WERI-Rb-1 (cell line): ENCODE results near the gene ROCK2.

Experiments used
- DNase-seq: peaks from one replicate; pipeline ENCODE4 v3.0.0-alpha.2; 2020
- H3K27ac ChIP-seq: fragments of 250-450 bp; sonication (Bioruptor Pico); 2 replicates; pipeline ENCODE4 v1.5.1; 2020; ENCODE audit warnings: mild to moderate bottlenecking, moderate library complexity
- H3K27me3 ChIP-seq: fragments of 250-450 bp; sonication (Bioruptor Pico); 2 replicates; pipeline ENCODE4 v1.5.1; 2021; ENCODE audit warnings: mild to moderate bottlenecking, low read depth, moderate library complexity; ENCODE audit not compliant: insufficient read depth, severe bottlenecking
- H3K36me3 ChIP-seq: fragments of 250-450 bp; sonication (Bioruptor Pico); 2 replicates; pipeline ENCODE4 v1.5.1; 2020; ENCODE audit warnings: mild to moderate bottlenecking, moderate library complexity
- H3K4me3 ChIP-seq: 2 replicates; pipeline ENCODE4 v1.5.1; 2011; ENCODE audit warnings: low read depth, mild to moderate bottlenecking, control low read depth, low read length
- H3K9me3 ChIP-seq: fragments of 250-450 bp; sonication (Bioruptor Pico); 2 replicates; pipeline ENCODE4 v1.5.1; 2021; ENCODE audit warnings: mild to moderate bottlenecking, moderate library complexity; ENCODE audit not compliant: severe bottlenecking
- TF ChIP-seq, protein P1 (sequence below): IDR thresholded peaks from 2 replicates; pipeline ENCODE4 v1.5.1; 2011; ENCODE audit warnings: low read depth, mild to moderate bottlenecking, control low read depth, inconsistent platforms, low read length

The ROCK2 gene

DNA sequence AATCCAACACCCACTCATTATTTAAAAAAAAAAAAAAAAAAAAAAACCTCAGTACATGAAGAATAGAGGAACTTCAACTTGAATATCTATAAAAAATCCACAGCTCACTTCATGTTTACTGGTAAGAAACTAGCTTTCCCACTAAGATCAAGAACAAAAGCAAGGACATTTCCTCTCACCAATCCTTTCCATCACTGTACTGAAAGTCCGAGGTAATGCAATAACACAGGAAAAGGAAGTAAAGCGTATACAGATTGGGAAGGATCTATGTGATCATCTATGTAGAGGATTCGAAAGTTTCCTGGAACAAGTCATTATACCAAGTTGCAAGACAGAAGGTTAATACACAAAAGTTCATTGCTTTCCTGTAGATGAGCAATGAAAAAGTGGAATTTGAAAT is 63.2 kb downstream of the ROCK2 start:
- TF ChIP-seq, protein P1, sequence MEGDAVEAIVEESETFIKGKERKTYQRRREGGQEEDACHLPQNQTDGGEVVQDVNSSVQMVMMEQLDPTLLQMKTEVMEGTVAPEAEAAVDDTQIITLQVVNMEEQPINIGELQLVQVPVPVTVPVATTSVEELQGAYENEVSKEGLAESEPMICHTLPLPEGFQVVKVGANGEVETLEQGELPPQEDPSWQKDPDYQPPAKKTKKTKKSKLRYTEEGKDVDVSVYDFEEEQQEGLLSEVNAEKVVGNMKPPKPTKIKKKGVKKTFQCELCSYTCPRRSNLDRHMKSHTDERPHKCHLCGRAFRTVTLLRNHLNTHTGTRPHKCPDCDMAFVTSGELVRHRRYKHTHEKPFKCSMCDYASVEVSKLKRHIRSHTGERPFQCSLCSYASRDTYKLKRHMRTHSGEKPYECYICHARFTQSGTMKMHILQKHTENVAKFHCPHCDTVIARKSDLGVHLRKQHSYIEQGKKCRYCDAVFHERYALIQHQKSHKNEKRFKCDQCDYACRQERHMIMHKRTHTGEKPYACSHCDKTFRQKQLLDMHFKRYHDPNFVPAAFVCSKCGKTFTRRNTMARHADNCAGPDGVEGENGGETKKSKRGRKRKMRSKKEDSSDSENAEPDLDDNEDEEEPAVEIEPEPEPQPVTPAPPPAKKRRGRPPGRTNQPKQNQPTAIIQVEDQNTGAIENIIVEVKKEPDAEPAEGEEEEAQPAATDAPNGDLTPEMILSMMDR: no peak
- no peak for DNase-seq
- Histone ChIP-seq H3K36me3 (peaks cover 39% of the 10 kb centered on the region), H3K9me3 (peaks cover 3% of the 10 kb centered on the region), H3K4me3 (no peak overlapping the region), H3K27ac (no peak overlapping the region), H3K27me3 (no peaks in the 10 kb centered on the region)

DNA sequence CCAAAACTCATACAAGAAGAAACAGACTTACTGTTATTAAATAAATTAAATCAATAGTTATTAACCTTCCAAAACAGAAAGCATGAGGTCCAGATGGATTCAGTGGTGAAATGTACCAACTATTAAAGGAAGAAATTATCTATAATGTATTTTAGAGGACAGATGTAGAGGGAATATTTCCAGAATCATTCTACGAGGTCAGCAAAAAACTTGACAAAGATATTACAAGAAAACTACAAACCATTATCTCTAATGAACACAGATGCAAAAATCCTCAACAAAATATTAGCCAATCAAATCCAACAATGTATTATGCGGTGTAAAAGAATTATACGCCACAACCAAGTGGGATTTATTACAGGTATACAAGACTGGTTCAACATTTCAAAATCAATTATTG is 63.7 kb downstream of the ROCK2 start:
- H3K27me3 ChIP-seq: no peaks in the 10 kb centered on the region
- H3K36me3 ChIP-seq: peaks cover 37% of the 10 kb centered on the region
- TF ChIP-seq, protein P1: no peak
- H3K9me3 ChIP-seq: peaks cover 3% of the 10 kb centered on the region
- H3K27ac ChIP-seq: no peak overlapping the region
- no peak overlapping the region for H3K4me3 ChIP-seq
- DNase-seq: no peak

DNA sequence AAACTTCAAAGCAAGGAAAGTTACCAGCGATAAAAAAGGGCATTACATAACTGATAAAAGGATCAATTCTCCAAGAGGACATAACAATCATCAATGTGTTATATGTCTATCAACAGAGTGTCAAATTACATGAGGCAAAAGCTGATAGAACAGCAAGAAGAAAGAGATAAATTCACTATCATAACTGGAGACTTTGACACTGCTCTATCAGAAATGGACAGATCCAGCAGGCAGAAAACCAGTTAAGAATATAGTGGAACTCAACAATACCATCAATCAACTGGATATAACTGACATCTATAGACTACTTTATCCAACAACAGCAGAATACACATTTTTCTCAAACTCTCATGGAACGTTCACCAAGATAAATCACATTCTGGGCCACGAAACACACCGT is 65.0 kb downstream of the ROCK2 start:
- peaks cover 24% of the 10 kb centered on the region for H3K36me3 ChIP-seq
- TF ChIP-seq, protein P1: no peak
- peaks cover 3% of the 10 kb centered on the region for H3K9me3 ChIP-seq
- no peak overlapping the region for H3K4me3 ChIP-seq
- DNase-seq: no peak
- H3K27me3 ChIP-seq: no peaks in the 10 kb centered on the region
- no peak overlapping the region for H3K27ac ChIP-seq

DNA sequence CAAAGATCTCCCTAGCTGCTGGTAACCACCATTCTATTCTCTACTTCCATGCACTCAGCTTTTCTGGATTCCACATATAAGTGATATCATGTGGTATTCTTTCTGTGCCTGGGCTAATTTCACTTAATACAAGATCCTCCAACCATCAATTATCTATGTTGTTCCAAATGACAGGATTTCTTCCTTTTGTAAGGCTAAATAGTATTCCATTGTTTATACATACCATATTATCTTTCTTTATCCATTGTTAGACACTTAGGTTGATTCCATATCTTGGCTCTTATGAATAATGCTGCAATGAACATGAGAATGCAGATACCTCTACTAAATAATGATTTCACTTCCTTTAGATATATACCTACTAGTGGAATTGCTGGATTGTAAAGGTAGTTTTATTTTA is 66.2 kb downstream of the ROCK2 start:
- no peak overlapping the region for H3K27ac ChIP-seq
- no peak overlapping the region for H3K4me3 ChIP-seq
- no peaks in the 10 kb centered on the region for H3K9me3 ChIP-seq
- peaks cover 15% of the 10 kb centered on the region for H3K36me3 ChIP-seq
- H3K27me3 ChIP-seq: no peaks in the 10 kb centered on the region
- TF ChIP-seq, protein P1: no peak
- DNase-seq: no peak

DNA sequence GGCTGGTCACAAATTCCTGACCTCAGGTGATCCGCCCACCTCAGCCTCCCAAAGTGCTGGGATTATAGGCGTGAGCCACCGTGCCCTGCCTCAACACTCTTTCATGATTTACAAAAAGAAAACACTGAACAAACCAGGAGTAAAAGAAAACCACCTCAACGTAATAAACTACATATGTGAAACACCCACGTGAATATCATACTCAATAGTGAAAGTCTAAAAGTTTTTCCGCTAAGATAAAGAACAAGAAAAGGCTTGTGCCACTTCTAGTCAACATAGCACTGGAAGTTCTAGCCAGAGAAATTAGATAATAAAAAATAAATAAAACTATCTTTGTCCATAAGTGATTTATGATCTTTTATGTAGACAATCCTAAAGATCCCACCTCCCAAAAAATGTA is 68.5 kb downstream of the ROCK2 start:
- Histone ChIP-seq H3K36me3 (peaks cover 12% of the 10 kb centered on the region), H3K9me3 (no peaks in the 10 kb centered on the region), H3K27me3 (no peaks in the 10 kb centered on the region), H3K4me3 (no peak overlapping the region), H3K27ac (no peak overlapping the region)
- no peak for DNase-seq
- TF ChIP-seq, protein P1: no peak

DNA sequence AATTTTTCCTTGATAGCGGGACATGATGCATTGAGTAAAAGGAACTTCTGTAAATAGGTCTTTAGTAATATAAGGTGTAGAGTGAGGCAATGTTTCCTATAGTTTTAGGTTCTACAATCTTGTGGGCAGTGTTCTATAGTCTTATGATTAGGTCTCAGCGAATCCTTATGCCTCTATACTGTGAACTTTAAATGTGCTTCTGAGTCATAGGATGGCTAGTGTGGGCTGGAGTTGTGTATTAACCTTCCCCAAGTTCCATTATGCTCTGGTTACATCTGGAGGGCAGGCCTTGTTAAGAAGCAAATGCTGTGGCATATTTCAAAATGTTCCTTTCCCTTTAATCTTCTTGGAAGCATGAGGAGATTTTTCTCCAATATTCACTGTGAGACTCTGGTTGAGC is 73.5 kb downstream of the ROCK2 start:
- Histone ChIP-seq H3K27ac (no peak overlapping the region), H3K36me3 (peaks cover 15% of the 10 kb centered on the region), H3K4me3 (no peak overlapping the region), H3K9me3 (no peaks in the 10 kb centered on the region), H3K27me3 (no peaks in the 10 kb centered on the region)
- TF ChIP-seq, protein P1: no peak
- DNase-seq: no peak
